HG03025 (cell line): ENCODE results near the gene CATSPERE.
A peak's percentile ranks its signal among the peaks of the same experiment; 100 is the strongest.

ENCODE experiments used
- ATAC-seq: cut with Tn5 transposase; IDR thresholded peaks from one replicate; pipeline ENCODE4 v1.9.1; 2021; ENCODE audit warnings: mild to moderate bottlenecking, moderate library complexity; ENCODE audit not compliant: unreplicated experiment, low FRiP score

Gene CATSPERE

GRCh38 chr1:244615301-244615700 lies 154.2 kb downstream of the CATSPERE start:
- no peak for ATAC-seq

GRCh38 chr1:244626709-244627108 lies 165.6 kb downstream of the CATSPERE start:
- no peak for ATAC-seq

GRCh38 chr1:244628789-244629188 lies 167.7 kb downstream of the CATSPERE start:
- ATAC-seq = no peak

GRCh38 chr1:244633140-244633539 lies 172.1 kb downstream of the CATSPERE start:
- ATAC-seq = no peak

GRCh38 chr1:244634546-244634945 lies 173.5 kb downstream of the CATSPERE start:
- no peak for ATAC-seq

- ATAC-seq = no peak
These were observed 175.6 kb downstream of the CATSPERE start for GRCh38 chr1:244636488-244637259.

GRCh38 chr1:244639561-244639960 lies 178.5 kb downstream of the CATSPERE start:
- no peak for ATAC-seq

GRCh38 chr1:244640917-244641316 lies 179.8 kb downstream of the CATSPERE start:
- no peak for ATAC-seq

- no peak for ATAC-seq
These were observed 181.5 kb downstream of the CATSPERE start for GRCh38 chr1:244642526-244642925.

- ATAC-seq = no peak
These were observed 181.9 kb downstream of the CATSPERE start for GRCh38 chr1:244642988-244643387.

GRCh38 chr1:244645414-244645813 lies 184.3 kb downstream of the CATSPERE start:
- no peak for ATAC-seq

GRCh38 chr1:244645890-244646289 lies 184.8 kb downstream of the CATSPERE start:
- no peak for ATAC-seq

GRCh38 chr1:244647819-244648218 lies 186.7 kb downstream of the CATSPERE start:
- ATAC-seq = no peak

- ATAC-seq = no peak
These were observed 191.0 kb downstream of the CATSPERE start for GRCh38 chr1:244651956-244652622.

GRCh38 chr1:244652623-244653438 lies 191.8 kb downstream of the CATSPERE start, which contains the start of gene DESI2:
TSS of gene DESI2 (plus strand) at chr1:244653126. CDS start at chr1:244653314, 188 bp downstream.
- ATAC-seq = peak; percentile 98

GRCh38 chr1:244653439-244654107 lies 192.5 kb downstream of the CATSPERE start:
- ATAC-seq = peak; percentile 1

GRCh38 chr1:244654108-244655038 lies 193.3 kb downstream of the CATSPERE start:
- ATAC-seq = no peak

GRCh38 chr1:244655186-244655585 lies 194.1 kb downstream of the CATSPERE start:
- ATAC-seq = no peak

- ATAC-seq = no peak
These were observed 196.3 kb downstream of the CATSPERE start for GRCh38 chr1:244657421-244657820.
